K562 (cell line): ENCODE data around the gene RASAL3. TPM values are rescaled to one million over a fixed set of nuclear protein-coding genes. Genes with fewer than 3 reads are reported as not detected.

Experiments
- ATAC-seq: fragments of 200-7000 bp; cut with Tn5 transposase; 3 replicates; pipeline ENCODE4 v1.9.1; 2020; ENCODE audit warnings: moderate library complexity
- BruUV-seq: library from RNA; stranded (reverse); fragments of 400-500 nt; replicated peaks from 2 replicates; lab custom pipeline; 2021; lab: Mats Ljungman, UMichigan
- CTCF ChIA-PET: fragments of 300-600 bp; formaldehyde crosslinking; extraction: SDS; loops from one replicate; lab custom pipeline; 2021; ENCODE audit warnings: low intra/inter-chr PET ratio; lab: Yijun Ruan, JAX
- POLR2A ChIA-PET: fragments of 300-600, 350-650 bp; sonication (Branson Sonifier 250); formaldehyde crosslinking; extraction: SDS; loops from one replicate; lab custom pipeline; 2021; ENCODE audit warnings: antibody characterized with exemption, inconsistent platforms; lab: Yijun Ruan, JAX
- DNase-seq, 4 experiments: peaks; one replicate each; pipeline versions ENCODE4 v3.0.0 to v3.0.0-alpha.2; 2011 to 2018; ENCODE audit warnings: low spot score in 3 of 4, mixed read lengths in 3 of 4; ENCODE audit errors: extremely low read depth in 1 of 4
- FAIRE-seq: peaks from 2 replicates; lab custom pipeline; 2011; peaks lifted over from hg19 to GRCh38; lab: Jason Lieb, UNC
- H2AFZ ChIP-seq: 2 replicates; pipeline ENCODE4 v1.6.0; 2011; ENCODE audit warnings: low read depth, low read length, control low read depth, inconsistent platforms
- H3K27ac ChIP-seq: fragments of 200-600 bp; 3 replicates; pipeline ENCODE4 v1.8.0; 2011; ENCODE audit warnings: low read depth, mild to moderate bottlenecking, control low read depth, inconsistent platforms, low read length, moderate library complexity, mixed read lengths; ENCODE audit errors: extremely low read depth
- H3K27me3 ChIP-seq, 2 experiments: fragments of 300-600 bp in 1 of 2; 2 replicates in 1 of 2; 3 replicates in 1 of 2; pipeline versions ENCODE4 v1.6.0 to v1.8.0; 2011; ENCODE audit warnings: inconsistent platforms in 2 of 2, low read length in 2 of 2, mild to moderate bottlenecking in 1 of 2, mixed read lengths in 1 of 2, moderate library complexity in 1 of 2; ENCODE audit not compliant: control insufficient read depth in 2 of 2, insufficient read depth in 2 of 2
- H3K36me3 ChIP-seq: fragments of 300-600 bp; 3 replicates; pipeline ENCODE4 v1.8.0; 2011; ENCODE audit warnings: mild to moderate bottlenecking, low read length, inconsistent platforms; ENCODE audit not compliant: control insufficient read depth, insufficient read depth
- H3K4me1 ChIP-seq, 2 experiments: fragments of 200-600 bp in 1 of 2; replicated peaks in 1 of 2; 2 replicates in 1 of 2; 3 replicates in 1 of 2; pipeline versions ENCODE4 v1.5.1 to v1.8.0; 2011; ENCODE audit warnings: inconsistent platforms in 2 of 2, low read length in 2 of 2, mild to moderate bottlenecking in 1 of 2, mixed read lengths in 1 of 2, moderate library complexity in 1 of 2; ENCODE audit not compliant: control insufficient read depth in 2 of 2, insufficient read depth in 2 of 2
- H3K4me2 ChIP-seq: 2 replicates; pipeline ENCODE4 v1.6.1; 2011; ENCODE audit warnings: low read length, control low read depth, inconsistent platforms, mixed read lengths; ENCODE audit not compliant: insufficient read depth
- H3K4me3 ChIP-seq: fragments of 200-600 bp; sonication (generic), shearing (Covaris generic); 2 replicates; pipeline ENCODE4 v1.5.1; 2016; ENCODE audit warnings: control low read depth, inconsistent platforms
- H3K79me2 ChIP-seq: fragments of 200-600 bp; 3 replicates; pipeline ENCODE4 v1.8.0; 2011; ENCODE audit warnings: low read length, inconsistent platforms; ENCODE audit not compliant: control insufficient read depth, insufficient read depth
- H3K9ac ChIP-seq, 2 experiments: 2 replicates each; pipeline versions ENCODE4 v1.6.0 to v1.6.1; 2011; ENCODE audit warnings: low read depth in 2 of 2, low read length in 2 of 2, control low read depth in 1 of 2, inconsistent platforms in 1 of 2, mild to moderate bottlenecking in 1 of 2, mixed read lengths in 1 of 2; ENCODE audit not compliant: insufficient read depth in 1 of 2
- H3K9me1 ChIP-seq: one replicate; pipeline ENCODE4 v1.6.0; 2011; ENCODE audit warnings: inconsistent platforms, mild to moderate bottlenecking, low read length, moderate library complexity; ENCODE audit not compliant: control insufficient read depth, insufficient read depth
- H3K9me3 ChIP-seq: replicated peaks from 2 replicates; pipeline ENCODE4 v1.5.1; 2011; ENCODE audit warnings: low read depth, low read length, inconsistent platforms; ENCODE audit not compliant: control insufficient read depth, insufficient read depth
- H4K20me1 ChIP-seq: replicated peaks from 2 replicates; pipeline ENCODE4 v1.6.1; 2011; ENCODE audit warnings: low read length, inconsistent platforms, mixed read lengths; ENCODE audit not compliant: control insufficient read depth, insufficient read depth
- ARID1B ChIP-seq: fragments of 450-650 bp; IDR thresholded peaks from 2 replicates; pipeline ENCODE4 v1.6.1; 2016; ENCODE audit warnings: antibody characterized with exemption, mild to moderate bottlenecking, inconsistent platforms
- BRD4 ChIP-seq: fragments of 200-600 bp; sonication (generic); IDR thresholded peaks from 2 replicates; pipeline ENCODE4 v1.6.1; 2017; ENCODE audit warnings: inconsistent platforms
- DACH1 ChIP-seq: fragments of 450-650 bp; IDR thresholded peaks from 2 replicates; pipeline ENCODE4 v1.6.1; 2018; ENCODE audit not compliant: partially characterized antibody
- ETV5 ChIP-seq: sonication (generic); formaldehyde crosslinking; IDR thresholded peaks from 2 replicates; pipeline ENCODE4 v1.4.0; 2020; ENCODE audit warnings: low read depth, mild to moderate bottlenecking, missing genetic modification reagents
- FOXJ2 ChIP-seq: fragments of 200-800 bp; sonication (Bioruptor generic); IDR thresholded peaks from 2 replicates; pipeline ENCODE4 v1.6.1; 2016; ENCODE audit warnings: missing genetic modification characterization, missing compliant biosample characterization
- RAD51 ChIP-seq: fragments of 450-650 bp; IDR thresholded peaks from 2 replicates; pipeline ENCODE4 v1.7.1; 2016; ENCODE audit warnings: low read depth, mild to moderate bottlenecking, borderline replicate concordance
- TARDBP ChIP-seq: fragments of 450-650 bp; IDR thresholded peaks from 2 replicates; pipeline ENCODE4 v1.6.1; 2016
- ZFP30 ChIP-seq: fragments of 250-450 bp; sonication (Bioruptor Pico); IDR thresholded peaks from 2 replicates; pipeline ENCODE4 v1.8.0; 2022; ENCODE audit warnings: moderate library complexity, mild to moderate bottlenecking, inconsistent platforms, borderline replicate concordance
- ZNF232 ChIP-seq: sonication (generic); formaldehyde crosslinking; IDR thresholded peaks from 2 replicates; pipeline ENCODE4 v1.8.0; 2022; ENCODE audit warnings: mild to moderate bottlenecking, missing genetic modification reagents
- ZNF699 ChIP-seq: fragments of 250-450 bp; sonication (Bioruptor Pico); IDR thresholded peaks from 2 replicates; pipeline ENCODE4 v1.8.0; 2021; ENCODE audit warnings: mild to moderate bottlenecking, moderate library complexity; ENCODE audit not compliant: insufficient replicate concordance
- WGBS: fragments of 100-300 bp; shearing (Covaris generic); methylation state at CpG from one replicate; pipeline ENCODE4 v1.1.6; 2016; ENCODE audit warnings: low coverage, mixed read lengths; ENCODE audit not compliant: insufficient coverage; ENCODE audit errors: missing lambda C conversion rate; 5-methylcytosine and 5-hydroxymethylcytosine counted together
- in situ Hi-C: fragments of 300-500 bp; cut with MboI; formaldehyde crosslinking; loops from 4 replicates; pipeline ENCODE4 v1.15.0; 2018; ENCODE audit warnings: inconsistent platforms, mixed read lengths
- intact Hi-C: fragments of 100-400 bp; cut with micrococcal nuclease; formaldehyde crosslinking; loops from 2 replicates; pipeline ENCODE4 v1.14.2; 2022
- polyA plus RNA-seq, 8 experiments: library from polyadenylated mRNA; depleted of rRNA in 4 of 8; stranded (reverse) in 5 of 8; unstranded in 3 of 8; fragments of >200 nt; fragmentation: Nextera tagmentation in 2 of 8; fragmentation: Illumina TruSeq in 1 of 8; extraction: Ambion mirVana in 2 of 8; extraction: Trizol in 1 of 8; gene quantifications; 2 replicates each; pipeline versions ENCODE4 v1.2.1 to v1.2.3, GENCODE V29; 2011 to 2014; ENCODE audit warnings: inconsistent platforms in 1 of 8, missing spikeins in 1 of 8
- total RNA-seq, 7 experiments: library from RNA; depleted of rRNA in 6 of 7; stranded (reverse); fragments of >200 nt in 6 of 7; fragmentation: Illumina TruSeq in 2 of 7; extraction: Trizol in 2 of 7; gene quantifications; 2 replicates each; pipeline versions ENCODE4 v1.2.1 to v1.2.3, GENCODE V29; 2011 to 2021; ENCODE audit warnings: low replicate concordance in 1 of 7
- TF ChIP-seq, protein P1 (sequence below): fragments of 450-650 bp; formaldehyde crosslinking; IDR thresholded peaks from 2 replicates; pipeline ENCODE4 v1.4.0; 2020; ENCODE audit warnings: mild to moderate bottlenecking, moderate library complexity

The RASAL3 gene
- total and polyA plus RNA-seq, 9 of the 15 experiments (the other 6 are each of a cell fraction or from before 2014, with no cell fraction given) = 0.07 to 0.44 TPM; not detected in 7

DNA sequence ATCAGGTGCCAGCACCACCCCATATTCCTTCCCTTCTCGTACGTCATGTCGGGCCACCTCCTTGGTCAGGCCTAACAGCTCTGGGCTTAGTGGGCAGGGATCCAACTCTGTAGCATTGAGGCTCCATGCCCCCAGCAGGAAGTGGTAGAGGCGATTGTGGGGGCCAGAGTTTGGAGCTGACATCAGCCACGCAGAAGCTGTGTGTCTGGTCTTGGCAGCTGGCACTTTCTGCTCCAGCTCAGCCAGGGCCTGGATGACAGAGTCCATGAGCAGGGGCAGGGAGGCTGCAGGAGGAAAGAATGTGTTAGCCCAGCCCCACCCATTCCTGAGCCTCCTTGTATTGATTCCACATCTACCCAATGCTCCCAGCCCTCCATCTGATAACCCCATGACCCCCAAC lies 12.0 kb upstream of the RASAL3 start:
- H3K79me2 ChIP-seq = no peaks in the 10 kb centered on the region
- ChIA-PET POLR2A (no interaction called here), CTCF (no interaction called here)
- FAIRE-seq = no peak
- intact Hi-C loops = no loop called here
- H3K9me3 ChIP-seq = no peaks in the 10 kb centered on the region
- 2% methylated on average over 5 of the region's 5 CpGs for WGBS
- H3K4me3 ChIP-seq = no peak overlapping the region
- no peaks in the 10 kb centered on the region for H3K36me3 ChIP-seq
- ATAC-seq = no peak
- in situ Hi-C loops = no loop called here
- H3K4me2 ChIP-seq = no peak overlapping the region
- H3K4me1 ChIP-seq = peaks cover 0 to 7% of the 10 kb centered on the region in 2 experiments; a peak in 2 of 5 replicates
- no peak for TF ChIP-seq BRD4
- no peak for TF ChIP-seq ZNF232 (CRISPR knock-in tag)
- TF ChIP-seq ZFP30 = no peak
- TF ChIP-seq ZNF699 (CRISPR knock-in tag) = no peak
- TF ChIP-seq, protein P1, sequence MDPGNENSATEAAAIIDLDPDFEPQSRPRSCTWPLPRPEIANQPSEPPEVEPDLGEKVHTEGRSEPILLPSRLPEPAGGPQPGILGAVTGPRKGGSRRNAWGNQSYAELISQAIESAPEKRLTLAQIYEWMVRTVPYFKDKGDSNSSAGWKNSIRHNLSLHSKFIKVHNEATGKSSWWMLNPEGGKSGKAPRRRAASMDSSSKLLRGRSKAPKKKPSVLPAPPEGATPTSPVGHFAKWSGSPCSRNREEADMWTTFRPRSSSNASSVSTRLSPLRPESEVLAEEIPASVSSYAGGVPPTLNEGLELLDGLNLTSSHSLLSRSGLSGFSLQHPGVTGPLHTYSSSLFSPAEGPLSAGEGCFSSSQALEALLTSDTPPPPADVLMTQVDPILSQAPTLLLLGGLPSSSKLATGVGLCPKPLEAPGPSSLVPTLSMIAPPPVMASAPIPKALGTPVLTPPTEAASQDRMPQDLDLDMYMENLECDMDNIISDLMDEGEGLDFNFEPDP (CRISPR knock-in tag) = no peak
- TF ChIP-seq DACH1 = no peak
- no peak for TF ChIP-seq ETV5 (CRISPR knock-in tag)
- no peak for TF ChIP-seq FOXJ2 (tag)
- no peak for TF ChIP-seq RAD51
- no peak for TF ChIP-seq ARID1B
- TF ChIP-seq TARDBP = no peak
- H4K20me1 ChIP-seq = no peaks in the 10 kb centered on the region; the same call in 1 of the 2 replicates
- H3K27me3 ChIP-seq = peaks cover 6 to 29% of the 10 kb centered on the region in 2 experiments; a peak in 4 of 5 replicates
- no peak overlapping the region for H2AFZ ChIP-seq
- H3K9me1 ChIP-seq = no peaks in the 10 kb centered on the region
- no peak overlapping the region for H3K27ac ChIP-seq
- DNase-seq = no peak
- no peak overlapping the region for H3K9ac ChIP-seq
- BruUV-seq = no TSS peak
